ENCODE measurements around the gene GPX3.

- TF ChIP-seq POLR2AphosphoS5 (IDR thresholded peaks at IDR 0.05; ENCODE audit: low read depth, low read length) (no peak), REST (IDR thresholded peaks at IDR 0.05; ENCODE audit: insufficient read depth in 1 of 2, low read depth in 2 of 2, low read length in 2 of 2) (no peak)
Measured at GRCh38 chr5:151066920-151067319, 46.5 kb downstream of the GPX3 start.

Data from PFSK-1 (cell line).